Cardiac septum (tissue), 1 donor: Measurements from ENCODE around the gene NR2F1-AS1. TPM values are rescaled to one million over a fixed set of nuclear protein-coding genes. Genes with fewer than 3 reads are reported as not detected.

Experiments
- DNase-seq: peaks from one replicate; pipeline ENCODE4 v3.0.0-alpha.2; 2020; ENCODE audit warnings: low spot score
- intact Hi-C: fragments of 100-400 bp; cut with DNase I; formaldehyde crosslinking; loops from one replicate; pipeline ENCODE4 v1.14.0; 2022
- total RNA-seq: library from RNA; stranded (reverse); fragmentation: NEBNext Ultra II Directional; extraction: Animal tissue kit (Norgen Biotek cat#: 25700); gene quantifications from one replicate; pipeline ENCODE4 v1.2.1, GENCODE V29; 2021
- donor health status: DM: no; HTN: no; CAD: no.

NR2F1-AS1 gene
- total RNA-seq, 1 donor from 2014 or later, result 0.89 TPM

DNA sequence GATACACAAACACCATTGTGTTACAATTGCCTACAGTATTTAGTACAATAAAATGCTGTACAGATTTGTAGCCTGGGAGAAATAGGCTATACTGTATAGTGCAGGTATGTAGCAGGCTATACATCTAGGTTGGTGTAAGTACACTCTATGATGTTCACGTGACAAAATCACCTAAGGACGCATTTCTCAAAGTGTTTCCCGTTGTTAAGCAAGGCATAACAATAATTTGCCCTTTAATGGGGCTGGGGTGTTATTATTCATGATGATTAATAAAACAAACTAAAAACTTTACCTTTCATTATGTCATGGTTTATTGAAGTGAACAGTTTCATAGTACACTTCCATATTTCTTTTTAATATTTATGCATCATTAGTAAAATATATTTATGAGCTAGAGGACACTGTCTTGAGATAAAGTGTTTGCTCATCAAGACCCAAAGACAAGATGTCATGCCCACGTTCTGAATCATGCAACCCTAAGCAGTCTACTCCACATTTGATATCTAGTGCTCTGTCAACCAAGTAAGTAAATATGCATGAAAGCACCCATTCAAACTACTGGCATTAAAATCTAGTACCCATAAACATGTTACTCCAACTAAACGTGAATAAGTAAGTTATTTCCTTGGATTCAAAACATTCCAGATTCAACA lies 220.5 kb downstream of the NR2F1-AS1 start:
- DNase-seq, result no peak
- intact Hi-C loops, result no loop called here

- intact Hi-C loops, result no loop called here
- DNase-seq, result no peak
Measured at GRCh38 chr5:93359960-93360305, 221.1 kb downstream of the NR2F1-AS1 start.

Other genes with a start within 250 kb of the NR2F1-AS1 start
- 0.73 TPM for gene NR2F1, start 2.0 kb upstream of the NR2F1-AS1 start, total RNA-seq
- 0.73 TPM for gene POU5F2, start 160.4 kb upstream of the NR2F1-AS1 start, total RNA-seq